ENCODE results near the gene ADI1.

DNA sequence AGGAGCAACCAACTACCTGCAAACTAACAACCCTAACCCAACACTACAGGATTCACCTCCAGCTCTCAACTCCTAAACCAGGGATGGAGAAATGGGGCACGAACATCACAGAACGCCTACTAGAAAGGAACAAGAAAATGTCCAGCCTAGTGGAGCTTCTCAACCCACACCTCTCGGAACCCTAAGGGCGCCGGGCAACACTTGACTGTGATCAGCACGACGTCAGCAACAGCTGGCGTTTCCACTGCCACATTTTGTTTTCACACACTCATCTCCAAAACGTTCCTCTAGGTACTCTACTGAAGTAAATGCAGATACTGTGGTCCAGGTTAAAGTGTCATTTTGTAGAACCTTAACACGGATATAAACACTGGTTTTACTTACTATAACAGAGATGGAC is 34.6 kb upstream of the ADI1 start:
- TF ChIP-seq, protein P1, sequence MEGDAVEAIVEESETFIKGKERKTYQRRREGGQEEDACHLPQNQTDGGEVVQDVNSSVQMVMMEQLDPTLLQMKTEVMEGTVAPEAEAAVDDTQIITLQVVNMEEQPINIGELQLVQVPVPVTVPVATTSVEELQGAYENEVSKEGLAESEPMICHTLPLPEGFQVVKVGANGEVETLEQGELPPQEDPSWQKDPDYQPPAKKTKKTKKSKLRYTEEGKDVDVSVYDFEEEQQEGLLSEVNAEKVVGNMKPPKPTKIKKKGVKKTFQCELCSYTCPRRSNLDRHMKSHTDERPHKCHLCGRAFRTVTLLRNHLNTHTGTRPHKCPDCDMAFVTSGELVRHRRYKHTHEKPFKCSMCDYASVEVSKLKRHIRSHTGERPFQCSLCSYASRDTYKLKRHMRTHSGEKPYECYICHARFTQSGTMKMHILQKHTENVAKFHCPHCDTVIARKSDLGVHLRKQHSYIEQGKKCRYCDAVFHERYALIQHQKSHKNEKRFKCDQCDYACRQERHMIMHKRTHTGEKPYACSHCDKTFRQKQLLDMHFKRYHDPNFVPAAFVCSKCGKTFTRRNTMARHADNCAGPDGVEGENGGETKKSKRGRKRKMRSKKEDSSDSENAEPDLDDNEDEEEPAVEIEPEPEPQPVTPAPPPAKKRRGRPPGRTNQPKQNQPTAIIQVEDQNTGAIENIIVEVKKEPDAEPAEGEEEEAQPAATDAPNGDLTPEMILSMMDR (IDR thresholded peaks at IDR 0.05): no peak
- TF ChIP-seq POLR2AphosphoS5 (IDR thresholded peaks at IDR 0.05): no peak
- TF ChIP-seq POLR2A (IDR thresholded peaks at IDR 0.05): no peak

All from breast epithelium (tissue), 3 donors.